Suprapubic skin (tissue), 4 donors: ENCODE results near the gene P2RY13. TPM values are rescaled to one million over a fixed set of nuclear protein-coding genes. Genes with fewer than 3 reads are reported as not detected.
A peak's percentile ranks its signal among the peaks of the same experiment; 100 is the strongest.

ENCODE experiments used
- DNase-seq, 2 donors: peaks; one replicate each; pipeline ENCODE4 v3.0.0-alpha.2; 2019; ENCODE audit warnings: low spot score in 2 of 2
- H3K27ac ChIP-seq: fragments of 200-600 bp; sonication (generic); one replicate; pipeline ENCODE4 v1.5.1; 2019
- H3K27me3 ChIP-seq: fragments of 200-600 bp; sonication (generic); one replicate; pipeline ENCODE4 v1.5.1; 2019
- H3K36me3 ChIP-seq: fragments of 200-600 bp; sonication (generic); one replicate; pipeline ENCODE4 v1.5.1; 2019
- H3K4me1 ChIP-seq: fragments of 200-600 bp; sonication (generic); one replicate; pipeline ENCODE4 v1.5.1; 2019
- H3K4me3 ChIP-seq: fragments of 200-600 bp; sonication (generic); one replicate; pipeline ENCODE4 v1.5.1; 2019; ENCODE audit warnings: mild to moderate bottlenecking
- H3K9me3 ChIP-seq: fragments of 200-600 bp; sonication (generic); one replicate; pipeline ENCODE4 v1.5.1; 2019
- CTCF ChIP-seq, 2 donors: fragments of 200-600 bp in 1 of 2; fragments of 450-650 bp in 1 of 2; sonication (generic) in 1 of 2; IDR thresholded peaks; one replicate each; pipeline ENCODE4 v1.5.1; 2016 to 2019; ENCODE audit warnings: antibody characterized with exemption in 2 of 2, mild to moderate bottlenecking in 1 of 2, moderate library complexity in 1 of 2
- EP300 ChIP-seq: sonication (generic); formaldehyde crosslinking; IDR thresholded peaks from one replicate; pipeline ENCODE4 v1.6.1; 2017; ENCODE audit warnings: antibody characterized with exemption
- POLR2A ChIP-seq, 2 donors: fragments of 450-650 bp; IDR thresholded peaks; one replicate each; pipeline ENCODE4 v1.6.1; 2017; ENCODE audit warnings: antibody characterized with exemption in 2 of 2, mild to moderate bottlenecking in 2 of 2, moderate library complexity in 2 of 2
- POLR2AphosphoS5 ChIP-seq, 3 donors: sonication (generic); formaldehyde crosslinking; IDR thresholded peaks; one replicate each; pipeline ENCODE4 v1.6.1; 2017; ENCODE audit warnings: antibody characterized with exemption in 3 of 3
- WGBS: methylation state at CpG from one replicate; pipeline ENCODE4 v1.1.5; 2018; 5-methylcytosine and 5-hydroxymethylcytosine counted together
- total RNA-seq, 4 donors: library from RNA; depleted of rRNA; stranded (reverse); fragments of >200 nt; gene quantifications; one replicate each; pipeline ENCODE4 v1.1.0, GENCODE V29; 2016

P2RY13 gene
- total RNA-seq, 4 donors from 2014 or later = 0.53 to 3.4 (median 1.3) TPM

DNA sequence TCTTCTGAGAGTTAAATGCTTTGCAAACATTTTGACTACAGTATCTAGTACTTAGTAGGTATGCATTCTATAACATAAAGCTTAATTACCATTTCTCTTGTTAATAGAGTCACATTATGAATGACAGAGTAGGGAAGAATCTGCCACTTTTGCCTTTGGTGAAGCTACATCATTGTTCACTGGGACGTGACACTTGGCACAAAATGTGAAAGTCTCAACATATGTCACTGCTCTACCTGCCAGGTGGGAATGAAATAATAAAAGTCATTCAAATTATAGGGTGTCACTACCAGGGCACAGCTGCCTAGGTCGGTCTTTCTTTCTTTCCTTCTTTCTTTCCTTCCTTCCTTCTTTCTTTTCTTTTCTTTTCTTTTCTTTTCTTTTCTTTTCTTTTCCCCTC lies 30.3 kb downstream of the P2RY13 start:
- H3K9me3 ChIP-seq = no peaks in the 10 kb centered on the region
- WGBS = 64% methylated on average over 2 of the region's 2 CpGs
- no peak overlapping the region for H3K27ac ChIP-seq
- H3K4me3 ChIP-seq = no peak overlapping the region
- no peaks in the 10 kb centered on the region for H3K36me3 ChIP-seq
- no peaks in the 10 kb centered on the region for H3K27me3 ChIP-seq
- DNase-seq = no peak
- peaks cover 4% of the 10 kb centered on the region for H3K4me1 ChIP-seq
- TF ChIP-seq CTCF (IDR thresholded peaks at IDR 0.05) (no peak), POLR2A (IDR thresholded peaks at IDR 0.05) (no peak), EP300 (no peak), POLR2AphosphoS5 (IDR thresholded peaks at IDR 0.05) (no peak)

DNA sequence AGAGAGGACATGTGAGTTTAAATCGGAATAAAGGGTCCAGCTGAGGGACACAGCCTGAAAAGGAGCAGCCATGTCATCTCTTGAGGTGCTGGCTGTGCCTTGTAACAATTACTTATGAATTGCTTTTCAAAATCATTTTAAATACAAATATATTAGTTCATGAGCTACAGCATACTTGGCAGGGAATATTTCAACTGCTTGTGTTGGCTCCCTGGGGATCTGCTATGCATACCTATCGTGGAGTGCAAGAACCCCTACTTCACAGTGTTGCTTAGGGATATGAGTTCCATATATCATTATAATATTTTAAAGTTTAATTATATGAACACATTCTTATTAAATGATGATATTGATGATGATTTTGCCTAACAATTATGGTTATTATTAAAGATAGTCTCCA lies 31.9 kb downstream of the P2RY13 start:
- no peak for DNase-seq

DNA sequence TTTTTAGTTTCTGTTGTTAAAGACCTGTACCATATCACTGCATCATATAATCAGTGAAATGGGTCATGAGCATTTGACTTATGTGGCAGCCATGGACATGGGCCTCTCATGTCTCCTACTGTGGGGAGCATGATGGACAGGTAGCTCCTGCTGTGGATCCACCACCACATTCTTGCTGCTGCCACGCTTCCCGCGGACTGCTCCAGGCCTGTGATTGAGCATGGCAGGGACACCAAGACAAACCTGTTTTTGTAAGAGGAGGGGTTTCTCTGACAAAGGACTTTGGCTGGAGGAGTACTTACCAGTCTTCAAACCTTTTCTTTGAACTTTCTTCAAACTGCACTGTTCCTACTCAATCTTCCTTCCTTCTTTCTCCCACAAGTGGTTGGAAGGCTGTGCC lies 33.1 kb downstream of the P2RY13 start:
- H3K27ac ChIP-seq = no peak overlapping the region
- H3K27me3 ChIP-seq = no peaks in the 10 kb centered on the region
- H3K4me1 ChIP-seq = no peaks in the 10 kb centered on the region
- TF ChIP-seq POLR2A (IDR thresholded peaks at IDR 0.05) (no peak), CTCF (IDR thresholded peaks at IDR 0.05) (no peak), EP300 (no peak), POLR2AphosphoS5 (IDR thresholded peaks at IDR 0.05) (no peak)
- H3K36me3 ChIP-seq = no peaks in the 10 kb centered on the region
- no peak for DNase-seq
- H3K4me3 ChIP-seq = no peak overlapping the region
- WGBS = 84% methylated on average over 3 of the region's 3 CpGs
- no peaks in the 10 kb centered on the region for H3K9me3 ChIP-seq

More for the DNA sequence above, 31.9 kb downstream of the P2RY13 start:
- 62% methylated on average over 2 of the region's 2 CpGs for WGBS
- Histone ChIP-seq H3K36me3 (no peaks in the 10 kb centered on the region), H3K4me1 (no peaks in the 10 kb centered on the region), H3K27me3 (no peaks in the 10 kb centered on the region), H3K9me3 (no peaks in the 10 kb centered on the region), H3K4me3 (no peak overlapping the region), H3K27ac (no peak overlapping the region)
- no peak for TF ChIP-seq EP300
- TF ChIP-seq POLR2AphosphoS5 (IDR thresholded peaks at IDR 0.05) = no peak
- no peak for TF ChIP-seq POLR2A (IDR thresholded peaks at IDR 0.05)
- TF ChIP-seq CTCF (IDR thresholded peaks at IDR 0.05) = no peak

- H3K27ac ChIP-seq = no peak overlapping the region
- TF ChIP-seq CTCF (IDR thresholded peaks at IDR 0.05) = no peak
- H3K36me3 ChIP-seq = no peaks in the 10 kb centered on the region
- no peak overlapping the region for H3K4me3 ChIP-seq
- 46% methylated on average over 6 of the region's 6 CpGs for WGBS
- H3K27me3 ChIP-seq = no peaks in the 10 kb centered on the region
- no peaks in the 10 kb centered on the region for H3K9me3 ChIP-seq
- no peak for DNase-seq
- no peaks in the 10 kb centered on the region for H3K4me1 ChIP-seq
Observed at GRCh38 chr3:151293127-151293526, 36.2 kb downstream of the P2RY13 start.

DNA sequence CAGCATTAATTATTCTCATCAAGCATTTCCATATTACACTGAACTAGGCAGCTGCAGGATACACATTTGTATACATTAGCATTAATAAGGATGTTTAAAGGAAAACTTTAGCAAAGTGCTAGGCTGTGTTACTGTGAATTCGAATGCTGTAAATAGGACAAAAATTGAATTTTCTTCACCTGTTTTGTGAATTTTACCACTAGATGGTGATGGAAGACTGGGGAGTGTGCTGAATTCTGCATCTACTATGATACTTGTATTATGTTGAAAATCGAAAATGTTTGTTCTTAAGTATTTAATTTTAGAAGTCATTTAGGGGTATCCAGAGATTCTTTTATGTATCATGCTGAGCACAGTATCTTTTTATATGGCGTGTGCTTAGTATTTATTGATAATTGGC lies 38.7 kb downstream of the P2RY13 start:
- TF ChIP-seq POLR2A (IDR thresholded peaks at IDR 0.05) = no peak
- peak; percentile 17 to 31 for TF ChIP-seq CTCF (IDR thresholded peaks at IDR 0.05)
- 24% methylated on average over 3 of the region's 3 CpGs for WGBS
- no peak overlapping the region for H3K27ac ChIP-seq
- H3K36me3 ChIP-seq = no peaks in the 10 kb centered on the region
- H3K27me3 ChIP-seq = no peaks in the 10 kb centered on the region
- no peak for DNase-seq
- no peaks in the 10 kb centered on the region for H3K9me3 ChIP-seq
- H3K4me1 ChIP-seq = no peaks in the 10 kb centered on the region
- H3K4me3 ChIP-seq = no peak overlapping the region
